PC-3 (cell line): ENCODE results near the gene ACKR3. TPM values are rescaled to one million over a fixed set of nuclear protein-coding genes. Genes with fewer than 3 reads are reported as not detected.

Source experiments
- ATAC-seq: fragments of 200-7000 bp; cut with Tn5 transposase; 2 replicates; pipeline ENCODE4 v1.9.1; 2020; ENCODE audit warnings: mild to moderate bottlenecking, moderate library complexity
- BruUV-seq: library from RNA; stranded (reverse); fragments of 400-500 nt; replicated peaks from 2 replicates; lab custom pipeline; 2021; lab: Mats Ljungman, UMichigan
- CTCF ChIA-PET: fragments of 300-600 bp; sonication (Branson Sonifier 250); formaldehyde crosslinking; loops from one replicate; lab custom pipeline; 2022; ENCODE audit warnings: antibody characterized with exemption; lab: Charles Lee
- POLR2A ChIA-PET: fragments of 300-600 bp; sonication (Branson Sonifier 250); formaldehyde crosslinking; loops from one replicate; lab custom pipeline; 2022; ENCODE audit warnings: antibody characterized with exemption; ENCODE audit not compliant: unreplicated experiment; lab: Charles Lee
- DNase-seq: peaks from one replicate; pipeline ENCODE4 v3.0.0-alpha.2; 2015
- H2AFZ ChIP-seq: fragments of 300-600 bp; sonication (generic); 2 replicates; pipeline ENCODE4 v1.6.0; 2016; ENCODE audit warnings: antibody characterized with exemption, low read length
- H3F3A ChIP-seq: fragments of 300-600 bp; sonication (generic); one replicate; pipeline ENCODE4 v1.6.0; 2017; ENCODE audit warnings: antibody characterized with exemption, low read length, control low read depth, mild to moderate bottlenecking; ENCODE audit not compliant: unreplicated experiment
- H3K27ac ChIP-seq: fragments of 300-600 bp; sonication (generic); 2 replicates; pipeline ENCODE4 v1.5.1; 2016; ENCODE audit warnings: mild to moderate bottlenecking, low read length
- H3K27me3 ChIP-seq: fragments of 300-600 bp; sonication (generic); 2 replicates; pipeline ENCODE4 v1.6.1; 2016; ENCODE audit warnings: low read length, mixed read lengths
- H3K36me3 ChIP-seq: fragments of 300-600 bp; sonication (generic); 2 replicates; pipeline ENCODE4 v1.6.1; 2016; ENCODE audit warnings: low read depth, mixed run types, low read length, mixed read lengths
- H3K4me1 ChIP-seq: fragments of 300-600 bp; sonication (generic); 2 replicates; pipeline ENCODE4 v1.5.1; 2016; ENCODE audit warnings: low read length; ENCODE audit not compliant: insufficient read depth
- H3K4me2 ChIP-seq: fragments of 300-600 bp; sonication (generic); 2 replicates; pipeline ENCODE4 v1.6.0; 2016; ENCODE audit warnings: low read length
- H3K4me3 ChIP-seq: fragments of 300-600 bp; sonication (generic); 2 replicates; pipeline ENCODE4 v1.5.1; 2016; ENCODE audit warnings: mild to moderate bottlenecking, low read length, mixed read lengths
- H3K79me2 ChIP-seq: fragments of 300-600 bp; sonication (generic); 2 replicates; pipeline ENCODE4 v1.6.1; 2017; ENCODE audit warnings: low read length, mixed read lengths
- H3K9ac ChIP-seq: fragments of 300-600 bp; sonication (generic); 2 replicates; pipeline ENCODE4 v1.6.0; 2016; ENCODE audit warnings: mild to moderate bottlenecking, low read length
- H3K9me2 ChIP-seq: fragments of 300-600 bp; sonication (generic); replicated peaks from 2 replicates; pipeline ENCODE4 v1.6.1; 2016; ENCODE audit warnings: mixed run types, low read length, mixed read lengths
- H3K9me3 ChIP-seq: fragments of 300-600 bp; sonication (generic); 2 replicates; pipeline ENCODE4 v1.6.1; 2016; ENCODE audit warnings: low read length, mixed read lengths
- H4K20me1 ChIP-seq: fragments of 300-600 bp; sonication (generic); 2 replicates; pipeline ENCODE4 v1.6.1; 2016; ENCODE audit warnings: low read length, mixed read lengths
- EZH2 ChIP-seq: fragments of 300-600 bp; sonication (generic); IDR thresholded peaks from one replicate; pipeline ENCODE4 v1.6.1; 2017; ENCODE audit warnings: antibody characterized with exemption, mild to moderate bottlenecking, low read length; ENCODE audit not compliant: unreplicated experiment
- EZH2phosphoT487 ChIP-seq: fragments of 300-600 bp; sonication (generic); IDR thresholded peaks from 2 replicates; pipeline ENCODE4 v1.6.1; 2018; ENCODE audit warnings: mild to moderate bottlenecking, antibody characterized with exemption, low read length, borderline replicate concordance
- intact Hi-C: fragments of 100-400 bp; cut with micrococcal nuclease; formaldehyde crosslinking; loops from 2 replicates; pipeline ENCODE4 v1.9.0; 2023
- total RNA-seq: library from RNA; depleted of rRNA; stranded (reverse); fragments of >200 nt; gene quantifications from 2 replicates; pipeline ENCODE4 v1.2.3, GENCODE V29; 2014
- TF ChIP-seq, protein P1 (sequence below): fragments of 300-600 bp; sonication (generic); conservative IDR thresholded peaks from 2 replicates; pipeline ENCODE4 v1.5.1; 2017; ENCODE audit warnings: antibody characterized with exemption, low read depth, mild to moderate bottlenecking, low read length

Gene ACKR3
- total RNA-seq, 1 experiment from 2014 or later = 3.1 TPM

DNA sequence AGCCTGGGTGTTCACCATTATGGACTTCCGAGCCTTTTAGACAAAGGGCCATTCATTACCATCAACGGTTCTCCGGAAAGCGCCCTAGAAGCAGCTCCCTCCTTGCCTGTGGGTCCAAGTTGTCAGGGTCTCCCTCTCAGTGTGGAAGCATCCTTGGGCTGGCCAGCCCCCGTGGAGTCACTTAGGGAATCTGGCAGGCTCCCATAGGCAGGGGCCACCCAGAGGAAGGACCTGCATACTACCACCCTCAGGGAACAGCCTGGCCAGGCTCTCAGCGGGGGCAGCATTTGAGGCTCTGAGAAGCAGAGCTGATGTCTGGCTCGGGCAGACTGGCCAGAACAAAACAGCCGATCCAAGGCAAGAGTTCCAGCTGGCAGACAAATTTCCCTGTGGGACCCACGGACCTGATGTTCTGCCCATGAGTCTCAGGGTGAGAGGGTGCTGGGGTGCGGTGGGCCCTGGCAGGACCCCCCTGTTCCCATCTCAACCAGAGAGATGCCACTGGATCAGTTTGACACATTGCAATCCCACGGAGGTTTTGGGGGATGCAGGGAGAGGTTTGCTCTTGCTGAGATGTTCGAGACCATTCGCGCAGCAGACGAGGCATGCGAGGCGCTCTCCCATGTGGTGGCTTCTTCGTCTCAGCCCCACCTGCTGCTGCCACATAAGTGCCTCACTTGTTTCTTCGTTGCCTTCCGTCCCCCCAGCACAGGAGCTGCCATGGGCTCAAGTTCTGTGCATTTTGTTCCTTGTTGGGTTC is 56.9 kb downstream of the ACKR3 start:
- ChIA-PET POLR2A (no interaction called here), CTCF (no interaction called here)
- no peaks in the 10 kb centered on the region for H3K9me3 ChIP-seq
- no peaks in the 10 kb centered on the region for H3K36me3 ChIP-seq
- DNase-seq = no peak
- no peaks in the 10 kb centered on the region for H3K27me3 ChIP-seq
- H3K9ac ChIP-seq = no peak overlapping the region
- no peaks in the 10 kb centered on the region for H3K4me1 ChIP-seq
- BruUV-seq = no TSS peak
- no peak for ATAC-seq
- intact Hi-C loops = no loop called here
- H3K4me2 ChIP-seq = no peak overlapping the region
- TF ChIP-seq EZH2 (no peak), EZH2phosphoT487 (no peak)
- TF ChIP-seq, protein P1, sequence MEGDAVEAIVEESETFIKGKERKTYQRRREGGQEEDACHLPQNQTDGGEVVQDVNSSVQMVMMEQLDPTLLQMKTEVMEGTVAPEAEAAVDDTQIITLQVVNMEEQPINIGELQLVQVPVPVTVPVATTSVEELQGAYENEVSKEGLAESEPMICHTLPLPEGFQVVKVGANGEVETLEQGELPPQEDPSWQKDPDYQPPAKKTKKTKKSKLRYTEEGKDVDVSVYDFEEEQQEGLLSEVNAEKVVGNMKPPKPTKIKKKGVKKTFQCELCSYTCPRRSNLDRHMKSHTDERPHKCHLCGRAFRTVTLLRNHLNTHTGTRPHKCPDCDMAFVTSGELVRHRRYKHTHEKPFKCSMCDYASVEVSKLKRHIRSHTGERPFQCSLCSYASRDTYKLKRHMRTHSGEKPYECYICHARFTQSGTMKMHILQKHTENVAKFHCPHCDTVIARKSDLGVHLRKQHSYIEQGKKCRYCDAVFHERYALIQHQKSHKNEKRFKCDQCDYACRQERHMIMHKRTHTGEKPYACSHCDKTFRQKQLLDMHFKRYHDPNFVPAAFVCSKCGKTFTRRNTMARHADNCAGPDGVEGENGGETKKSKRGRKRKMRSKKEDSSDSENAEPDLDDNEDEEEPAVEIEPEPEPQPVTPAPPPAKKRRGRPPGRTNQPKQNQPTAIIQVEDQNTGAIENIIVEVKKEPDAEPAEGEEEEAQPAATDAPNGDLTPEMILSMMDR = no peak
- no peak overlapping the region for H2AFZ ChIP-seq
- H3F3A ChIP-seq = no peaks in the 10 kb centered on the region
- H3K9me2 ChIP-seq = no peaks in the 10 kb centered on the region
- no peaks in the 10 kb centered on the region for H4K20me1 ChIP-seq
- H3K79me2 ChIP-seq = no peaks in the 10 kb centered on the region
- no peak overlapping the region for H3K4me3 ChIP-seq
- H3K27ac ChIP-seq = no peak overlapping the region

DNA sequence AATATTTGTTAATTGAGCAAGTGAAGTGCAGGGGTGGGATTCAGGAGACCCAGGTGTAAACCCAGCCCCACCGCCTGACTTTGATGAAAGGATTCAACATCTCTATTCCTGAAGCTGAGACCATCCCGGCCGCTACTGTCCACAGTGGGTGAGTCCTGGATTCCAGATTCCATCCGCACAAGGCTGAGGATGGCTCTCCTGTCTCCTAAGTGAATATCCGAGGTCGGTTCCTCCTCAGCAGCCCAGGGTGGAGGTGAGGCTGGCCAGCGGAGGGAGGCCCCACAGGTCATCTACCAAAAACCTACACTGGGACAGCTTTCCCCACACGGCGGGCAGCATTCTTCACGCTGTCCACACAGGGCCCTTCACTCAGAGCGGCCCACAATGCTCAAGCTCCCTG is 57.6 kb downstream of the ACKR3 start:
- Histone ChIP-seq H3K4me2 (no peak overlapping the region), H3K4me1 (no peaks in the 10 kb centered on the region), H3K27ac (no peak overlapping the region), H3K4me3 (no peak overlapping the region), H3K9ac (no peak overlapping the region), H3K79me2 (no peaks in the 10 kb centered on the region), H3K36me3 (no peaks in the 10 kb centered on the region), H3K9me3 (no peaks in the 10 kb centered on the region), H4K20me1 (no peaks in the 10 kb centered on the region), H3K27me3 (no peaks in the 10 kb centered on the region), H3K9me2 (no peaks in the 10 kb centered on the region), H2AFZ (no peak overlapping the region), H3F3A (no peaks in the 10 kb centered on the region)
- no peak for ATAC-seq
- ChIA-PET POLR2A (no interaction called here), CTCF (no interaction called here)
- BruUV-seq = no TSS peak
- DNase-seq = no peak
- intact Hi-C loops = no loop called here
- no peak for TF ChIP-seq EZH2
- TF ChIP-seq, protein P1 = no peak
- no peak for TF ChIP-seq EZH2phosphoT487

DNA sequence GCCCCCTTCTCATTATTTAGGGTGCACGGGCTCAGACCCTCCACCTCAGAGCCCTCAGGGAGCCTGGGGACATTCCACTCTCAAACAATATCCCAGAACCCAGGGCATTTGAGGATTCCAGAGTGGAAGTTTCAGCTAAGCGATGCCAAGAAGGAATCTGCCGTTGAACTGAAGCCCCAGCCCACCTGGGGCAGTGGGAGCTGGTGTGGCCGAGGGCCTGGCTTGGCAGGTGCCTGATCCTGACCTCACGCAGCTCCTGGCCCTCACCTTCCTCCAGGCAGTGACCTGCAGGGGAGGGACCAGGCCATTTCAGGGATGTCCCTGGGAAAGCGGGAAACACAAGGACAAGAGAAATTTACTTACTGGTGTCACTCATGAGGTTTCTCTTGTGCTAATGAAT is 58.2 kb downstream of the ACKR3 start:
- H4K20me1 ChIP-seq = no peaks in the 10 kb centered on the region
- DNase-seq = no peak
- TF ChIP-seq, protein P1 = no peak
- TF ChIP-seq EZH2 (no peak), EZH2phosphoT487 (no peak)
- no peak overlapping the region for H3K4me3 ChIP-seq
- ChIA-PET CTCF (no interaction called here), POLR2A (no interaction called here)
- no peak overlapping the region for H3K27ac ChIP-seq
- H3F3A ChIP-seq = no peaks in the 10 kb centered on the region
- H3K9ac ChIP-seq = no peak overlapping the region
- H3K9me3 ChIP-seq = no peaks in the 10 kb centered on the region
- no peak overlapping the region for H2AFZ ChIP-seq
- BruUV-seq = no TSS peak
- H3K27me3 ChIP-seq = no peaks in the 10 kb centered on the region
- no peak overlapping the region for H3K4me2 ChIP-seq
- intact Hi-C loops = no loop called here
- no peaks in the 10 kb centered on the region for H3K9me2 ChIP-seq
- no peaks in the 10 kb centered on the region for H3K79me2 ChIP-seq
- H3K4me1 ChIP-seq = no peaks in the 10 kb centered on the region
- ATAC-seq = no peak
- no peaks in the 10 kb centered on the region for H3K36me3 ChIP-seq
